NK-92 (cell line): ENCODE results near the gene YPEL3.
"Not testable (repeated sequence)": the region's sequence is repeated elsewhere in the genome, so short reads cannot be mapped to it uniquely, and the experiment has no call there.

Experiments used
- DNase-seq: peaks from one replicate; lab custom pipeline; 2025; ENCODE audit not compliant: unreplicated experiment; lab: John Stamatoyannopoulos, UW

The YPEL3 gene

GRCh38 chr16:30117768-30118167 lies 21.8 kb upstream of the YPEL3 start:
- DNase-seq: no peak

DNA sequence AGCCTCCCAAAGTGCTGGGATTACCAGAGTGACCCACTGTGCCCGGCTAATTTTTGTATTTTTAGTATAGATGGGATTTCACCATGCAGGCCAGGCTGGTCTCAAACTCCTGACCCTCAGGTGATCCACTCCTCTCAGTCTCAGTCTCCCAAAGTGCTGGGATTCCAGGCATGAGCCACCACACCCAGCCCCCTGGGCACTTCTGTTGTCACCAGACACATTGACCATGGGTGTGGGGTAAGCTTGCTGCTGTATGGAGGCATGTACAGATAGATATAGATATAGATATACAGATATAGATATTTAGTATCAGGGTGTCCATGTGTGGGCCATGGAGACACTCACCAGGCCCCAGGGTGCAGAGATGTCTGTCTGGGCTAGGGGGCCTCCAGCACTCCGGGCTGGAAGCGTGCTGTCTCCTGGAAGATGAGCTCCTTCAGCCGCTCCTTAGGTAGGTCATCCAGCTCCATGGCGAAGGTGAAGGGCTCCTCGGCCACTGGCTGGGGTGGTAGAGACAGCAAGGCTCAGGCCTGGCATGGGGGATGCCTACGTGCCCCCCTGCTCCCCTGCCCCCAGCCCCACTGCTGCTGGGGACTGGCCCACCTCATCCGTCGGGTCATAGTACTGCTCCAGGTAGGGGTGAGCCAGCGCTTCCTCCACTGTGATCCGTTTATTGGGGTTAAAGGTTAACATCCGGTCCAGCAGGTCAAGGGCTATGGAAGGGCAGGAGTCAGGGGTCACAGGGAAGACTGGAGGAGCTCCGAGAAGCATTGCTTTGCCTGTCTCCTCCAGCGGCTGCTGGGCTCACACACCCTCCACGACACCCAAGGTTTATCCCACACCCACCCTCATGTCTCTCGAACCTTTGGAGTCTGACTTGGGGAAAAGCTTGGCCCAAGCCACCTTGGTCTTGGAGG lies 20.5 kb upstream of the YPEL3 start:
- no peak for DNase-seq

GRCh38 chr16:30115238-30115637 lies 19.2 kb upstream of the YPEL3 start:
- no peak for DNase-seq

DNA sequence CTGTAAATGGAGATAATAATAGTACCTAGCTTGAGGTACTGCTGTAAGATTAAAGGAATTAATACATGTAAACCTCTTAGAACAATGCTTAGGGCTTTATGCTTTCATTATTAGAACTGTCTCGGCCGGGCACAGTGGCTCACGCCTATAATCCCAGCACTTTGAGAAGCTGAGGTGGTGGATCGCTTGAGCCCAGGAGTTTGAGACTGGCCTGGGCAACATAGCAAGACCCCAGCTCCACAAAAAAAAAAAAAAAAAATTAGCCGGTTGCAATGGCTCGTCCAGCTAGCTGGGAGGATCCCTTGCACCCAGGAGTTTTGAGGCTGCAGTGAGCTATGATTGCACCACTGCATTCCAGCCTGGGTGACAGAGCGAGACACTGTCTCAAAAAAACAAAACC lies 18.8 kb upstream of the YPEL3 start:
- DNase-seq: not testable (repeated sequence)

DNA sequence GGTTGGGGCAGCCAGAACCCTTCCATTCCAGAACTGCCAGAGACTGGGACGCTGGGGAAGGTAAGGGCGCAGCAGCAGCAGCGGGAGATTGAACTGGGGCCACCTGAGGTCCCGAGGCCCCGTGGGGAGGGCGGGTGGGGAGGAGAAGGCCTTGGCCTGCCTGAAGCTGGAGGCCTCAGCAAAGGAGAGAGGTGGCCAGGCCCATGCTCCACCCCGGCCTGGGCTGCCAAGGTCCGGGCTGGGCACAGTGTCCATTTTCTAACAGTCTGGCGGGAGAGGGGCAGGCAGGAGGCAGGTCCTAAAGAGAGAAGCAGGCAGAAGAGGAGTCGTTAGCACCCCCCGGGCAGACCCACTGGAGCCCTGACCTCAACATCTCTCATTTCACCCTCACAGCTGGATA lies 18.4 kb upstream of the YPEL3 start:
- no peak for DNase-seq

GRCh38 chr16:30113711-30114333 lies 17.8 kb upstream of the YPEL3 start:
- DNase-seq: no peak

GRCh38 chr16:30113031-30113710 lies 17.2 kb upstream of the YPEL3 start, which contains the start of gene GDPD3:
Gene GDPD3 (minus strand): TSS chr16:30113537. CDS start chr16:30113478, 59 bp downstream.
- DNase-seq: no peak

DNA sequence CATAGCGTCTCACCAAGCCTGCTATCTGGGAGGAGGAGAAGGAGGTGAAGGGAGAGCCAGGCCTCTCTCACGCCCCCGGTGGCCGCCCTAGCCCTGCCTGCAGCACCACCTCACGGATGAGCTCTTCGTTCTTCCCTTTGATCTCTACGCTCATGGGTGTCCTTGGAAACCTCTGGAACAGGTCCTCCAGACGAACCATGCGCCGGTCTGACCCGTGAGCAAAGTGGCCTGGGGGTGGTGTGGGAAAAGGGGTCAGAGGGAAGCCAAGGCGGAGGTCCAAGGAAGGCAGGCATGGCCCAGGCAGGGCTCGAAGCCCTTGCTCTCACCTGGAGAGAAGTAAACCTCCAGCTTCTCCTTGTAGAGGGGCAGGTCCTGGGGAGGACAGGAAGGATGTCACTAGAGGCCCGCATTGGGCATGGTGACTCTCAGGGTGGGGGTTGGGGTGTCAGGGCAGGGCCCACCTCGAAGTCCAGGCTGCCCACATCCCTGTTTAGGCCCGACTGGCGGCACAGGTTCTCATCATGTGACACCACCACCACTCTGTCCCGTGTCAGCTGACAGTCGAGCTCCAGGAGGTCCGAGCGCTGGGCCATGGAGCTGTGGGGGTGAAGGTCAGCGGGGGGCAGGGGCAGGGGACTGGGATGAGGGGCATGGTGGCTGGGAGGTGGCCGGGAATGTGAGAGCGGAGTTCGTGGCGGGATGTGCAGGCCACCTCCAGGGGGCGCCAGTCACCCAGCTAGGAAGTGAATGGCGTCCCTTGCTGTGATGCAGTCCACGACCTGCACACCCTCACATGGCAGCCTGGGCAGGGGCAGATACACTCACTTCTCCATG lies 16.4 kb upstream of the YPEL3 start:
- no peak for DNase-seq

GRCh38 chr16:30110661-30111060 lies 14.6 kb upstream of the YPEL3 start:
- no peak for DNase-seq

- DNase-seq: no peak
Observed at GRCh38 chr16:30108059-30108850, 12.2 kb upstream of the YPEL3 start.

GRCh38 chr16:30104492-30104891 lies 8.5 kb upstream of the YPEL3 start:
- no peak for DNase-seq

GRCh38 chr16:30104090-30104489 lies 8.1 kb upstream of the YPEL3 start:
- no peak for DNase-seq

DNA sequence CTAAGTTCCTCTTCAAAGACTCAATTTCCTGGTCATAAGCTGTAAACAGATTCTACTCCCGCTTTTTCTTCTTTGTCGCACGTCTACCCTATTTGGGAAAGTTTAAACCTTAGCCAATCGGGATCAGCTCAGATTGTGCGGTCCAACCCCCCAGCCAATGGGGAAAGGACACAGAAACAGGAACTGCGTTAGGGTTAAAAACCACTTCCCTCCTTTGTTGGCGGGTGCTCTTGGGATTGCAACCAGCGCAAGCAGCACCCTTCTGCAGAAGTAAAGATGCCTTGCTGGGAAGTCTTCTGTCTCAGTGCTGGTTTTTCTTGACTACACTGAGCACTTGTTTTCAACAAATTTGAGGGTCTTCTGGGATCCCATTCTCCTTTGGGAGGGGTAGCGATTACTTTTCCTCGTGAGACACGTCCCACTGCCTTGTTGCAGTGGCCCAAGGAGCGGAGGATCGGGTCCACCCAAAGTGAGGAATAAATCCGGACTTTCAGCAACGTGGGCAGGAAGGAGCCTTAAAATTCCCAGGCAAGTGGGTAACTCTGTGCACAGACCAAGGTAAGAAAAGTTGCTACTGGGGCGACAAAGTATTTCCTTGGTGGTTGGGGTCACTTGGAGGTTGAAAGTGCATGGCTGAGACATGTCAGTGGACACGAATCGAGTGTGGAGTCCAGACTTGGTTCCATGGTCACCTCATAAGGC lies 1.0 kb upstream of the YPEL3 start:
- no peak for DNase-seq

DNA sequence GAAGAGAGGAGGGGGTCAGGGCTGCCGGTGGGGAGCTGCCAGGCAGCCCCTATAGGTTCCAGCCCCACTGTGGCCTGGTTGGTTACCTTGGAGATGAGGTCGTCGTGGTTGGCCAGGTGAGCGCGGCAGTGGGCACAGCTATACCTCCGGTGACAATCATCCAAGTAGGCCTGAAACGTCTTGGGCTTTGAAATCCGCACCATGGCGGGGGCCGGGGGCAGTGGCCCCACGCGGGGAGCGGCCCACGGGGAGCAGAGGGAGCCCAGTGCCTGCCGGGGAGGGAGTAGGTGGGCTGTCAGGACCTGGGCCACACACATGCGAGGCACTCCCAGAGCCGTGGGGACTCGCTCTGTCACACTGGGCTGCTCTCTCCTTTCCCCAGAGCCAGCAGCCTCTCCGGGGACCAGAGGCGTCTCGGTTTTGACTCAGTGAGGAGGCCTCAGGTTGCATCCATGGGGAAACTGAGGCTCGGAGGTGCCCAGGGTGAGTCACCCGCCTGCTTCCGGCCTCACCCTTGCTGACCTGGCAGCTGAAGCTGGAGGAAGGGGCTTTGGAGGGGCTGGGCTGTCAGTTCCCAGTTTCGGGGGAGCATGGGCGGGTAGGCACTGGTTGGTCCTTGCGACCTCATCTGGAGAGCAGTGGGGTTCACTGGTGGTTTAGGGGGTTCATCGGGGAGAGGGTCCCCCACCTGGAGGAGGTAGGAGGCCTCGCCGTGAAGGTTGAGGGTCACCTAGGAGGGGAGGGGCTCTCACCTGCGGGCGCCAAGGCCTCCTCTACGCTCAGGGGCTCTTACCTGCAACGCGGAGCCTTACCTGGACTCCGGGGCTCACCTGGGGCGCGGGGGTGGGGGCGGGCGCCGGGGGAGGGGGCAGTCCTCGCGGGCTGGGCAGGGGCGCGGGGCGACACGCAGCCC lies 591 bp downstream of the YPEL3 start:
- no peak for DNase-seq

GRCh38 chr16:30094541-30095165 lies 1.4 kb downstream of the YPEL3 start:
- no peak for DNase-seq

- DNase-seq: no peak
Observed at GRCh38 chr16:30092373-30093010, 3.5 kb downstream of the YPEL3 start.
